ENCODE measurements around the gene ATG16L2. TPM values are rescaled to one million over a fixed set of nuclear protein-coding genes. Genes with fewer than 3 reads are reported as not detected.

Gene ATG16L2
- total and polyA plus RNA-seq, 2 donors (not counting 3 experiments of a cell fraction or from before 2014, with no cell fraction given): 26.5 to 30.5 TPM

GRCh38 chr11:72779495-72780128 lies 34.6 kb upstream of the ATG16L2 start:
- Histone ChIP-seq H3K27ac (ENCODE audit: insufficient read depth, low read depth, low read length) (no peak overlapping the region), H3K4me1 (ENCODE audit: control insufficient read depth, extremely low read depth, insufficient read depth, low read length) (peaks cover 3% of the 10 kb centered on the region), H3K9me3 (replicated peaks; ENCODE audit: control insufficient read depth, insufficient read depth, low read length) (no peaks in the 10 kb centered on the region), H3K79me2 (ENCODE audit: control insufficient read depth, insufficient read depth, low read length) (no peaks in the 10 kb centered on the region), H3K36me3 (ENCODE audit: control insufficient read depth in 2 of 2, extremely low read depth in 1 of 2, insufficient read depth in 2 of 2, low read length in 2 of 2) (no peaks in the 10 kb centered on the region), H3K9ac (replicated peaks; ENCODE audit: extremely low read depth, insufficient read depth, low read length) (no peak overlapping the region), H3K4me2 (ENCODE audit: insufficient read depth, low read length) (no peak overlapping the region), H2AFZ (ENCODE audit: low read depth, low read length) (no peak overlapping the region), H3K9me1 (replicated peaks; ENCODE audit: control insufficient read depth, extremely low read depth, insufficient read depth, low read length) (no peaks in the 10 kb centered on the region), H3K4me3 (replicated peaks in 1 of 3; ENCODE audit: insufficient read depth in 1 of 3, low read depth in 1 of 3, low read length in 3 of 3) (no peak overlapping the region), H4K20me1 (replicated peaks; ENCODE audit: control insufficient read depth, extremely low read depth, insufficient read depth, low read length) (no peaks in the 10 kb centered on the region), H3K27me3 (ENCODE audit: control insufficient read depth in 2 of 2, insufficient read depth in 2 of 2, low read length in 2 of 2) (no peaks in the 10 kb centered on the region)
- no peak for TF ChIP-seq POLR2AphosphoS5 (IDR thresholded peaks at IDR 0.05; ENCODE audit: insufficient read depth, low read depth, low read length)
- no peak for TF ChIP-seq FOS (IDR thresholded peaks at IDR 0.05; ENCODE audit: borderline replicate concordance, insufficient read depth, low read length)
- DNase-seq (ENCODE audit: low read depth, low spot score) (no peak), FAIRE-seq (no peak)
- ChIA-PET CTCF (interaction anchor here (2.7 kb wide), 1 partner anchor 54 kb away, joined by 14 read pairs; no protein-coding TSS in a partner anchor), POLR2A (no interaction called here)
- dilution Hi-C loops (cut with MboI; ENCODE audit: extremely low pct_ligation_motif_present, low sequenced_read_pairs): no loop called here
- BruUV-seq (replicated peaks): no TSS peak
- intact Hi-C loops (cut with micrococcal nuclease): no loop called here

DNA sequence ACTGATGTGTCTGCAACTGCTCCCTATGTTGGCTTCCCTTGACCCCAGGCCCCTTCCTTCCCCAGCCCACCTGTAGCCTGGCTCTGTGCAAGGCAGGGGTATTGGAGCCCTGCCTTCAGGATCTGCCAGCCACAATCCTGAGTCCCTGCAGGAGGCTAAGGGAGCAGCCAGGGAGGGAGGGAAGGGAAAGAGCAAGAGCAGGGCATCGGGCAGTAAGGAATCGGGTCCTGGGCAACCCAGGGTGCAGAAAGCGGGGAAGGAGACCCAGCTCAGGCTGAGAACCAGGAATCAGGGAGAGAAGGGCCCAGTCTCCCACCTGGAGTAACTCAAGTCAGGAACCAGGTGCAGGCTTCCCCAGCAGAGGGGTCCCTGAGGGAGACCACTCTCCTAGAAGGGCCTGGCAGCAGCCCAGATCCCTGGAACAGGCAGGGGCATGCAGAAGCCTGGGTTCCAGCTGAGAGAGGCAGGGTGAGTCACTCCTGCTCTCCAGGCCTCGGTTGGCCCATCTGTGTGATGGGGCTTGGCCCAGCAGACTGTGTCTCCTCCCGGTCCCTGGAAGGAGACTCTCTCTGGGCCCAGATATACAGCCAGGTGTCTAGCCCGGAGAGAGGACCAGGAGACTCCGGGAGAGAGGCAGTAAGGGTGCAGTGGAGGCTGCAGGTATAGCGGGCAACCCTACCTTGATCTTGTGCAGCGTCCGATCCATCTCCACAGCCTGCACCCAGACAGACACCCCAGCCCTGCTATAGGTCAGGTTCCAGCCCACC lies 33.7 kb upstream of the ATG16L2 start:
- H4K20me1 ChIP-seq (replicated peaks; ENCODE audit: control insufficient read depth, extremely low read depth, insufficient read depth, low read length): no peaks in the 10 kb centered on the region
- peak overlapping the region in 1 of 3 experiments; percentile 50 for H3K4me3 ChIP-seq (replicated peaks in 1 of 3; ENCODE audit: insufficient read depth in 1 of 3, low read depth in 1 of 3, low read length in 3 of 3)
- dilution Hi-C loops (cut with MboI; ENCODE audit: extremely low pct_ligation_motif_present, low sequenced_read_pairs) (no loop called here), intact Hi-C loops (cut with micrococcal nuclease) (no loop called here)
- peaks cover 3% of the 10 kb centered on the region for H3K4me1 ChIP-seq (ENCODE audit: control insufficient read depth, extremely low read depth, insufficient read depth, low read length)
- H3K9me1 ChIP-seq (replicated peaks; ENCODE audit: control insufficient read depth, extremely low read depth, insufficient read depth, low read length): no peaks in the 10 kb centered on the region
- H3K4me2 ChIP-seq (ENCODE audit: insufficient read depth, low read length): no peak overlapping the region
- H3K27ac ChIP-seq (ENCODE audit: insufficient read depth, low read depth, low read length): no peak overlapping the region
- no peaks in the 10 kb centered on the region for H3K36me3 ChIP-seq (ENCODE audit: control insufficient read depth in 2 of 2, extremely low read depth in 1 of 2, insufficient read depth in 2 of 2, low read length in 2 of 2)
- ChIA-PET CTCF (interaction anchor here (2.7 kb wide), 1 partner anchor 55 kb away, joined by 14 read pairs; no protein-coding TSS in a partner anchor), POLR2A (no interaction called here)
- H3K27me3 ChIP-seq (ENCODE audit: control insufficient read depth in 2 of 2, insufficient read depth in 2 of 2, low read length in 2 of 2): no peaks in the 10 kb centered on the region
- no peaks in the 10 kb centered on the region for H3K9me3 ChIP-seq (replicated peaks; ENCODE audit: control insufficient read depth, insufficient read depth, low read length)
- H3K9ac ChIP-seq (replicated peaks; ENCODE audit: extremely low read depth, insufficient read depth, low read length): no peak overlapping the region
- DNase-seq (ENCODE audit: low read depth, low spot score) (no peak), FAIRE-seq (no peak)
- H2AFZ ChIP-seq (ENCODE audit: low read depth, low read length): no peak overlapping the region
- H3K79me2 ChIP-seq (ENCODE audit: control insufficient read depth, insufficient read depth, low read length): no peaks in the 10 kb centered on the region
- BruUV-seq (replicated peaks): no TSS peak
- TF ChIP-seq EZH2 (IDR thresholded peaks at IDR 0.05; ENCODE audit: borderline replicate concordance, low read depth, low read length, severe bottlenecking) (no peak), GATA2 (IDR thresholded peaks at IDR 0.05; ENCODE audit: insufficient read depth, insufficient read length, low read depth, low read length) (no peak), MAX (IDR thresholded peaks at IDR 0.05; ENCODE audit: insufficient read depth, insufficient read length) (no peak), MYC (IDR thresholded peaks at IDR 0.05; ENCODE audit: low read depth, low read length) (no peak), JUN (IDR thresholded peaks at IDR 0.05; ENCODE audit: borderline replicate concordance, insufficient read depth, insufficient read length, low read depth) (no peak), CTCF (IDR thresholded peaks at IDR 0.05; ENCODE audit: extremely low read depth in 1 of 2, insufficient read depth in 1 of 2, low read depth in 1 of 2, low read length in 2 of 2) (no peak), POLR2A (IDR thresholded peaks at IDR 0.05; ENCODE audit: low read depth, low read length) (no peak)

Data from endothelial cell of umbilical vein (primary cell).